NB4 (cell line): Measurements from ENCODE around the gene FASTKD2.
"Not testable (repeated sequence)": the region's sequence is repeated elsewhere in the genome, so short reads cannot be mapped to it uniquely, and the experiment has no call there.

Source experiments
- DNase-seq: peaks from one replicate; pipeline ENCODE4 v3.0.0; 2010; ENCODE audit warnings: low read depth
- H3K4me3 ChIP-seq: one replicate; pipeline ENCODE4 v1.5.1; 2011; ENCODE audit warnings: mild to moderate bottlenecking, low read depth, low read length, moderate library complexity
- CTCF ChIP-seq: IDR thresholded peaks from one replicate; pipeline ENCODE4 v1.5.1; 2012; ENCODE audit warnings: low read depth, low read length
- MAX ChIP-seq: IDR thresholded peaks from 2 replicates; pipeline ENCODE4 v1.6.1; 2011; ENCODE audit warnings: low read depth, low read length
- MYC ChIP-seq: IDR thresholded peaks from 2 replicates; pipeline ENCODE4 v1.6.1; 2011; ENCODE audit warnings: low read depth, low read length
- POLR2A ChIP-seq: IDR thresholded peaks from 2 replicates; pipeline ENCODE4 v1.6.1; 2011; ENCODE audit warnings: mild to moderate bottlenecking; ENCODE audit not compliant: insufficient read length; ENCODE audit errors: extremely low read depth

The FASTKD2 gene

GRCh38 chr2:206802654-206803514, 37.5 kb downstream of the FASTKD2 start:
- no peak for TF ChIP-seq MYC
- no peak for TF ChIP-seq POLR2A
- TF ChIP-seq MAX, result no peak
- no peak for TF ChIP-seq CTCF
- no peak overlapping the region for H3K4me3 ChIP-seq

GRCh38 chr2:206804326-206804725, 38.9 kb downstream of the FASTKD2 start:
- no peak for DNase-seq
- TF ChIP-seq CTCF, result no peak
- H3K4me3 ChIP-seq, result no peak overlapping the region

More at GRCh38 chr2:206802654-206803514, 37.5 kb downstream of the FASTKD2 start:
- no peak for DNase-seq

- no peak for TF ChIP-seq CTCF
- TF ChIP-seq MAX, result no peak
- TF ChIP-seq MYC, result no peak
- no peak for TF ChIP-seq POLR2A
- no peak overlapping the region for H3K4me3 ChIP-seq
- DNase-seq, result no peak
Measured at GRCh38 chr2:206805887-206806607, 40.6 kb downstream of the FASTKD2 start.

- DNase-seq, H3K4me3 ChIP-seq: not testable (repeated sequence)
Measured at GRCh38 chr2:206807624-206808023, 42.2 kb downstream of the FASTKD2 start.

GRCh38 chr2:206812471-206812870, 47.1 kb downstream of the FASTKD2 start:
- DNase-seq, H3K4me3 ChIP-seq: not testable (repeated sequence)

GRCh38 chr2:206814498-206814897, 49.1 kb downstream of the FASTKD2 start:
- no peak overlapping the region for H3K4me3 ChIP-seq
- no peak for DNase-seq
- no peak for TF ChIP-seq POLR2A
- no peak for TF ChIP-seq MYC
- TF ChIP-seq CTCF, result no peak
- TF ChIP-seq MAX, result no peak

GRCh38 chr2:206820807-206821206, 55.4 kb downstream of the FASTKD2 start:
- DNase-seq, result no peak
- H3K4me3 ChIP-seq, result no peak overlapping the region

More at GRCh38 chr2:206820807-206821206, 55.4 kb downstream of the FASTKD2 start:
- TF ChIP-seq CTCF, result no peak
- TF ChIP-seq MYC, result no peak
- no peak for TF ChIP-seq POLR2A
- TF ChIP-seq MAX, result no peak
